ENCODE measurements around the gene BMPR1A.

DNA sequence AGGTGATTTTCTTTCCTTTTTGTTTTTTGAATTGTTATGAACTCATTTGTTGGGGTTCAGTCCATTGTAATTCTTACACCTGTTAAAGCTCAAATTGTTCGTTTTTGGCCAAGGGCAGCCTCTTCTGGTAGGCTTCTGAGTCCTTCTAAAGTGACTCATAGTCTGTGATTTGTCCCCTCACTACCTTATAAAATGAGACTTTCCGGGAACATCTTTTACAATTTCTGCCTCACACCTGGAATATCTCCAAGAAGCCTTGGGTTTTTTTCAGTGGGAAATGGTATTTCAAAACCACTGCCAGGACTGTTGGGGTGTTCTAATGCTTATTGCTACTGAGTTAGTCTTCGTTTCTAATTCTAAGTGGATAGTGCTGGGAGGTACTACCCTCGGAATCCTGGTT is 56.7 kb downstream of the BMPR1A start:
- TF ChIP-seq POLR2A (IDR thresholded peaks at IDR 0.05) (no peak), CTCF (IDR thresholded peaks at IDR 0.05) (no peak)

Measured in lower leg skin (tissue), 3 donors.